Coronary artery (tissue), 2 donors: ENCODE measurements around the gene POU3F2.

ENCODE experiments used
- DNase-seq: peaks from one replicate; pipeline ENCODE4 v3.0.0-alpha.2; 2017; ENCODE audit warnings: low spot score
- H3K27ac ChIP-seq, 2 donors: fragments of 200-600 bp; sonication (generic); one replicate each; pipeline ENCODE4 v1.5.1; 2016 to 2019
- H3K4me3 ChIP-seq: fragments of 200-600 bp; sonication (generic); 2 replicates; pipeline ENCODE4 v1.5.1; 2016; ENCODE audit warnings: mild to moderate bottlenecking, moderate library complexity
- TF ChIP-seq, protein P1 (sequence below): fragments of 200-600 bp; sonication (generic); IDR thresholded peaks from one replicate; pipeline ENCODE4 v1.5.1; 2019; ENCODE audit warnings: antibody characterized with exemption

The POU3F2 gene

GRCh38 chr6:98831057-98831958, 3.1 kb upstream of the POU3F2 start:
- Histone ChIP-seq H3K4me3 (peak overlapping the region; percentile 76), H3K27ac (no peak overlapping the region)
- no peak for DNase-seq
- TF ChIP-seq, protein P1, sequence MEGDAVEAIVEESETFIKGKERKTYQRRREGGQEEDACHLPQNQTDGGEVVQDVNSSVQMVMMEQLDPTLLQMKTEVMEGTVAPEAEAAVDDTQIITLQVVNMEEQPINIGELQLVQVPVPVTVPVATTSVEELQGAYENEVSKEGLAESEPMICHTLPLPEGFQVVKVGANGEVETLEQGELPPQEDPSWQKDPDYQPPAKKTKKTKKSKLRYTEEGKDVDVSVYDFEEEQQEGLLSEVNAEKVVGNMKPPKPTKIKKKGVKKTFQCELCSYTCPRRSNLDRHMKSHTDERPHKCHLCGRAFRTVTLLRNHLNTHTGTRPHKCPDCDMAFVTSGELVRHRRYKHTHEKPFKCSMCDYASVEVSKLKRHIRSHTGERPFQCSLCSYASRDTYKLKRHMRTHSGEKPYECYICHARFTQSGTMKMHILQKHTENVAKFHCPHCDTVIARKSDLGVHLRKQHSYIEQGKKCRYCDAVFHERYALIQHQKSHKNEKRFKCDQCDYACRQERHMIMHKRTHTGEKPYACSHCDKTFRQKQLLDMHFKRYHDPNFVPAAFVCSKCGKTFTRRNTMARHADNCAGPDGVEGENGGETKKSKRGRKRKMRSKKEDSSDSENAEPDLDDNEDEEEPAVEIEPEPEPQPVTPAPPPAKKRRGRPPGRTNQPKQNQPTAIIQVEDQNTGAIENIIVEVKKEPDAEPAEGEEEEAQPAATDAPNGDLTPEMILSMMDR, result no peak

- DNase-seq, result no peak
- peak overlapping the region; percentile 76 for H3K4me3 ChIP-seq
- H3K27ac ChIP-seq, result no peak overlapping the region
- TF ChIP-seq, protein P1, result no peak
Measured at GRCh38 chr6:98831959-98832283, 2.5 kb upstream of the POU3F2 start.

- TF ChIP-seq, protein P1, result no peak
- DNase-seq, result no peak
- Histone ChIP-seq H3K4me3 (peak overlapping the region; percentile 76), H3K27ac (no peak overlapping the region)
Measured at GRCh38 chr6:98832284-98833056, 1.9 kb upstream of the POU3F2 start.

DNA sequence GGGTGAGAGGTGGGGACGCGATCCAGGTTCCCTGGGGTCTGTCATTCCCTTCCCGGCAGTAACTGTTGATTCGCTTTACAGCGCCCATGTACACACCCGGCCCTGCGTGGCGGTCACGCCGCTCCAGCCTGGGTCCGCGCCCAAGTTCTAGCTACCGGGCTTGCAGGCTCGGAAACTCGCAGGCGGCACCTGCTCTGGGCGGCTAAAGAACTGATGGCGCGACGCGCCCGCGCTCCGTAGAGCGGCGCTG, 1.4 kb upstream of the POU3F2 start:
- TF ChIP-seq, protein P1, result no peak
- no peak for DNase-seq
- H3K27ac ChIP-seq, result no peak overlapping the region
- peak overlapping the region; percentile 76 for H3K4me3 ChIP-seq

DNA sequence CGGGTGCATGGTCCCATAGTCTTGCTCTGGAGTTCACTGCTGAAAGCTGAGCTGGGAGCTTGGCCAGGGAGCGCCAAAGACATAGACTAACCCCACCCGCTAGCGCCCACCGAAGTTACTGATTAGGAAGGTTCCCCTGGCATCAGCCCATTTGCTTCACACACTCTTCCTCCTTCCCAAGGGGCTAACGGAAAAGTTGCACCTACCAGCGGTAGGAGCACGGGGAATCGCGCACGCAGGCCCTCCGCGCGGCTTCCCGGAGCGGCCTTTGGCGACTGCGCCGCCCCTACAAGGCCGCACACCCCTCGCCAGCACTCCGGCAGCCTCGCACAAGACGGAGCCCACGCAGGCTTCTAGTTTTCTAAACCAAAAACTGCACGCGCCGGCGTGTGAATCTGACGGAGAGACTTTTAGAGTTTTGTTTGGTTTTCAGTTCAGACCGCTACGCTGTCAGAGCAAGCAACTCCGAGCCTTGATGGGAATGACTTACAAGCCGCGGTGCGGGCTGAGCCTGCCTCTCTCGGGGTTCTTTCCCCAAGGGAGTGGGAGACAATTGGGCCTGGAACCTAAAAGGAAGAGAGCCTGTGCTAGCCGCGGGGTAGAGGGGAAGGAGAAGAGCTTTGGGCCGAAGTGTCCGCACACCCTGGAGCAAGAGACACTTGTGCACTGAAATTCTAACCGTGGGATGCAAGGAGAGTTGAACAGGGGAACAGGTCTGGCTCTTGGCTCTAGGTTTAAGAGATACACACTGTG, 891 bp upstream of the POU3F2 start:
- Histone ChIP-seq H3K27ac (no peak overlapping the region), H3K4me3 (peak overlapping the region; percentile 76)
- TF ChIP-seq, protein P1, result no peak
- no peak for DNase-seq

DNA sequence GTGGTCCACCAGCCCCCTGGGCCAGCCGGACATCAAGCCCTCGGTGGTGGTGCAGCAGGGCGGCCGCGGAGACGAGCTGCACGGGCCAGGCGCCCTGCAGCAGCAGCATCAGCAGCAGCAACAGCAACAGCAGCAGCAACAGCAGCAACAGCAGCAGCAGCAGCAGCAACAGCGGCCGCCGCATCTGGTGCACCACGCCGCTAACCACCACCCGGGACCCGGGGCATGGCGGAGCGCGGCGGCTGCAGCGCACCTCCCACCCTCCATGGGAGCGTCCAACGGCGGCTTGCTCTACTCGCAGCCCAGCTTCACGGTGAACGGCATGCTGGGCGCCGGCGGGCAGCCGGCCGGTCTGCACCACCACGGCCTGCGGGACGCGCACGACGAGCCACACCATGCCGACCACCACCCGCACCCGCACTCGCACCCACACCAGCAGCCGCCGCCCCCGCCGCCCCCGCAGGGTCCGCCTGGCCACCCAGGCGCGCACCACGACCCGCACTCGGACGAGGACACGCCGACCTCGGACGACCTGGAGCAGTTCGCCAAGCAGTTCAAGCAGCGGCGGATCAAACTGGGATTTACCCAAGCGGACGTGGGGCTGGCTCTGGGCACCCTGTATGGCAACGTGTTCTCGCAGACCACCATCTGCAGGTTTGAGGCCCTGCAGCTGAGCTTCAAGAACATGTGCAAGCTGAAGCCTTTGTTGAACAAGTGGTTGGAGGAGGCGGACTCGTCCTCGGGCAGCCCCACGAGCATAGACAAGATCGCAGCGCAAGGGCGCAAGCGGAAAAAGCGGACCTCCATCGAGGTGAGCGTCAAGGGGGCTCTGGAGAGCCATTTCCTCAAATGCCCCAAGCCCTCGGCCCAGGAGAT, 1.0 kb downstream of the POU3F2 start:
- Histone ChIP-seq H3K4me3 (peak overlapping the region; percentile 76), H3K27ac (no peak overlapping the region)
- TF ChIP-seq, protein P1, result no peak
- DNase-seq, result no peak
